GM12878 (cell line): ENCODE measurements around the gene HIVEP3. TPM values are rescaled to one million over a fixed set of nuclear protein-coding genes. Genes with fewer than 3 reads are reported as not detected.

Experiments used
- ATAC-seq: fragments of 200-7000 bp; cut with Tn5 transposase; 3 replicates; pipeline ENCODE4 v1.9.1; 2020; ENCODE audit warnings: mild to moderate bottlenecking, moderate library complexity
- BruUV-seq: library from RNA; stranded (reverse); fragments of 400-500 nt; replicated peaks from 2 replicates; lab custom pipeline; 2021; lab: Mats Ljungman, UMichigan
- CTCF ChIA-PET: fragments of 300-600 bp; sonication (Branson Sonifier 250); formaldehyde crosslinking; extraction: SDS; loops from one replicate; lab custom pipeline; 2021; ENCODE audit warnings: inconsistent platforms; lab: Yijun Ruan, JAX
- POLR2A ChIA-PET: fragments of 350-600 bp; formaldehyde crosslinking; extraction: SDS; loops from one replicate; lab custom pipeline; 2021; ENCODE audit warnings: inconsistent platforms; lab: Charles Lee
- RAD21 ChIA-PET: fragments of 300-600 bp; sonication (Branson Sonifier 250); formaldehyde crosslinking; loops from one replicate; lab custom pipeline; 2023; ENCODE audit warnings: antibody characterized with exemption; ENCODE audit not compliant: unreplicated experiment; lab: Charles Lee
- SMC1A ChIA-PET: fragments of 300-600 bp; sonication (Branson Sonifier 250); formaldehyde crosslinking; loops from one replicate; lab custom pipeline; 2023; ENCODE audit not compliant: unreplicated experiment, uncharacterized antibody; lab: Charles Lee
- DNase-seq: peaks from one replicate; pipeline ENCODE4 v3.0.0-alpha.2; 2011; ENCODE audit warnings: low read depth, low spot score
- FAIRE-seq: peaks from 3 replicates; lab custom pipeline; 2011; peaks lifted over from hg19 to GRCh38; lab: Jason Lieb, UNC
- H2AFZ ChIP-seq: 2 replicates; pipeline ENCODE4 v1.6.0; 2011; ENCODE audit warnings: low read depth, low read length, control low read depth; ENCODE audit not compliant: control insufficient read depth
- H3K27ac ChIP-seq: 2 replicates; pipeline ENCODE4 v1.5.1; 2011; ENCODE audit warnings: control low read depth; ENCODE audit not compliant: control insufficient read depth, insufficient read depth
- H3K27me3 ChIP-seq, 2 experiments: replicated peaks in 1 of 2; 2 replicates each; pipeline versions ENCODE4 v1.6.0 to v1.6.1; 2011; ENCODE audit warnings: low read length in 1 of 2; ENCODE audit not compliant: control insufficient read depth in 2 of 2, insufficient read depth in 2 of 2
- H3K36me3 ChIP-seq, 2 experiments: 2 replicates each; pipeline ENCODE4 v1.5.1; 2011; ENCODE audit warnings: low read length in 1 of 2; ENCODE audit not compliant: control insufficient read depth in 2 of 2, insufficient read depth in 2 of 2
- H3K4me1 ChIP-seq: 2 replicates; pipeline ENCODE4 v1.6.1; 2011; ENCODE audit warnings: mild to moderate bottlenecking, low read length, moderate library complexity, mixed read lengths; ENCODE audit not compliant: control insufficient read depth, insufficient read depth
- H3K4me2 ChIP-seq: 2 replicates; pipeline ENCODE4 v1.6.0; 2011; ENCODE audit warnings: control low read depth; ENCODE audit not compliant: control insufficient read depth, insufficient read depth
- H3K4me3 ChIP-seq: fragments of 200-600 bp; sonication (generic); 2 replicates; pipeline ENCODE4 v1.5.1; 2016
- H3K79me2 ChIP-seq: 2 replicates; pipeline ENCODE4 v1.6.0; 2011; ENCODE audit warnings: low read length; ENCODE audit not compliant: control insufficient read depth, insufficient read depth
- H3K9ac ChIP-seq: 2 replicates; pipeline ENCODE4 v1.8.0; 2011; ENCODE audit warnings: low read length, control low read depth, mixed read lengths; ENCODE audit not compliant: control insufficient read depth, insufficient read depth
- H3K9me3 ChIP-seq: replicated peaks from 3 replicates; pipeline ENCODE4 v1.5.1; 2011; ENCODE audit warnings: mild to moderate bottlenecking, low read length; ENCODE audit not compliant: control insufficient read depth, insufficient read depth
- H4K20me1 ChIP-seq: 2 replicates; pipeline ENCODE4 v1.6.0; 2011; ENCODE audit not compliant: control insufficient read depth, insufficient read depth
- CBFB ChIP-seq: IDR thresholded peaks from 2 replicates; pipeline ENCODE4 v1.6.1; 2016; ENCODE audit warnings: antibody characterized with exemption, low read depth
- ETV6 ChIP-seq, 2 experiments: fragments of 450-650 bp in 1 of 2; IDR thresholded peaks in 1 of 2; conservative IDR thresholded peaks in 1 of 2; 2 replicates each; pipeline ENCODE4 v1.6.1; 2014; ENCODE audit warnings: antibody characterized with exemption in 1 of 2, borderline replicate concordance in 1 of 2, low read depth in 1 of 2, mild to moderate bottlenecking in 1 of 2, moderate library complexity in 1 of 2
- FOS ChIP-seq: IDR thresholded peaks from 3 replicates; pipeline ENCODE4 v1.6.1; 2011; ENCODE audit warnings: borderline replicate concordance; ENCODE audit not compliant: insufficient read length; ENCODE audit errors: extremely low read depth
- IKZF2 ChIP-seq, 2 experiments: fragments of 450-650 bp; IDR thresholded peaks; 2 replicates each; pipeline ENCODE4 v1.6.1; 2017; ENCODE audit warnings: mild to moderate bottlenecking in 2 of 2, moderate library complexity in 2 of 2
- JUNB ChIP-seq: IDR thresholded peaks from 2 replicates; pipeline ENCODE4 v1.6.1; 2016; ENCODE audit warnings: antibody characterized with exemption, mild to moderate bottlenecking
- KAT2A ChIP-seq: conservative IDR thresholded peaks from 2 replicates; pipeline ENCODE4 v1.6.1; 2011; ENCODE audit warnings: low read depth, low read length; ENCODE audit not compliant: control insufficient read depth
- MTA3 ChIP-seq: IDR thresholded peaks from 2 replicates; pipeline ENCODE4 v1.6.1; 2012; ENCODE audit warnings: low read length, inconsistent platforms, borderline replicate concordance
- MXI1 ChIP-seq: fragments of 150-350 bp; IDR thresholded peaks from 2 replicates; pipeline ENCODE4 v1.6.1; 2011; ENCODE audit warnings: low read depth, mild to moderate bottlenecking, inconsistent platforms, low read length, improper control_type of control experiment
- NBN ChIP-seq: fragments of 450-650 bp; IDR thresholded peaks from 2 replicates; pipeline ENCODE4 v1.6.1; 2016
- RELA ChIP-seq: fragments of 450-650 bp; IDR thresholded peaks from 2 replicates; pipeline ENCODE4 v1.8.0; 2014; ENCODE audit warnings: borderline replicate concordance; ENCODE audit not compliant: partially characterized antibody
- ZBED1 ChIP-seq: IDR thresholded peaks from 2 replicates; pipeline ENCODE4 v1.6.1; 2016; ENCODE audit warnings: borderline replicate concordance
- ZNF207 ChIP-seq: fragments of 450-650 bp; IDR thresholded peaks from 2 replicates; pipeline ENCODE4 v1.6.1; 2014; ENCODE audit warnings: antibody characterized with exemption, mild to moderate bottlenecking, borderline replicate concordance
- WGBS: methylation state at CpG from one replicate; pipeline ENCODE4 v1.1.6; 2016; ENCODE audit warnings: low lambda C conversion rate; ENCODE audit not compliant: insufficient replicate concordance, insufficient coverage; ENCODE audit errors: missing lambda C conversion rate; 5-methylcytosine and 5-hydroxymethylcytosine counted together
- in situ Hi-C: fragments of 300-500 bp; cut with MboI; formaldehyde crosslinking; loops from 9 replicates; pipeline ENCODE4 v1.14.3; 2018; ENCODE audit warnings: mixed read lengths
- intact Hi-C: fragments of 100-400 bp; cut with micrococcal nuclease; formaldehyde crosslinking; loops from one replicate; pipeline ENCODE4 v1.14.2; 2022; ENCODE audit not compliant: unreplicated experiment
- polyA plus RNA-seq, 11 experiments: library from polyadenylated mRNA; depleted of rRNA in 4 of 11; unstranded in 6 of 11; stranded (reverse) in 5 of 11; fragments of >200 nt; fragmentation: Nextera tagmentation in 4 of 11; fragmentation: Illumina TruSeq in 1 of 11; extraction: Ambion mirVana in 4 of 11; extraction: Trizol in 1 of 11; gene quantifications; 1 replicate in 1 of 11; 2 replicates in 10 of 11; pipeline versions ENCODE4 v1.2.1 to v1.2.3, GENCODE V29; 2011 to 2016; ENCODE audit warnings: inconsistent platforms in 2 of 11, missing spikeins in 2 of 11, low read depth in 1 of 11
- total RNA-seq, 4 experiments: library from RNA; depleted of rRNA in 3 of 4; stranded (reverse); fragments of >200 nt in 3 of 4; fragmentation: Illumina TruSeq in 1 of 4; extraction: Trizol in 1 of 4; gene quantifications; 2 replicates each; pipeline versions ENCODE4 v1.2.1 to v1.2.3, GENCODE V29; 2013 to 2021
- TF ChIP-seq, protein P1 (sequence below): fragments of 450-650 bp; IDR thresholded peaks from 2 replicates; pipeline ENCODE4 v1.6.1; 2016; ENCODE audit warnings: mild to moderate bottlenecking
- TF ChIP-seq, protein P2 (sequence below): fragments of 450-650 bp; IDR thresholded peaks from 2 replicates; pipeline ENCODE4 v1.6.1; 2017; ENCODE audit warnings: mild to moderate bottlenecking, moderate library complexity
- TF ChIP-seq, protein P3 (sequence below): fragments of 450-650 bp; IDR thresholded peaks from 2 replicates; pipeline ENCODE4 v1.6.1; 2016; ENCODE audit warnings: mild to moderate bottlenecking

The HIVEP3 gene
- total and polyA plus RNA-seq, 10 of the 15 experiments (the other 5 are each of a cell fraction or from before 2014, with no cell fraction given), result 1.8 to 13.6 (median 3.8) TPM

DNA sequence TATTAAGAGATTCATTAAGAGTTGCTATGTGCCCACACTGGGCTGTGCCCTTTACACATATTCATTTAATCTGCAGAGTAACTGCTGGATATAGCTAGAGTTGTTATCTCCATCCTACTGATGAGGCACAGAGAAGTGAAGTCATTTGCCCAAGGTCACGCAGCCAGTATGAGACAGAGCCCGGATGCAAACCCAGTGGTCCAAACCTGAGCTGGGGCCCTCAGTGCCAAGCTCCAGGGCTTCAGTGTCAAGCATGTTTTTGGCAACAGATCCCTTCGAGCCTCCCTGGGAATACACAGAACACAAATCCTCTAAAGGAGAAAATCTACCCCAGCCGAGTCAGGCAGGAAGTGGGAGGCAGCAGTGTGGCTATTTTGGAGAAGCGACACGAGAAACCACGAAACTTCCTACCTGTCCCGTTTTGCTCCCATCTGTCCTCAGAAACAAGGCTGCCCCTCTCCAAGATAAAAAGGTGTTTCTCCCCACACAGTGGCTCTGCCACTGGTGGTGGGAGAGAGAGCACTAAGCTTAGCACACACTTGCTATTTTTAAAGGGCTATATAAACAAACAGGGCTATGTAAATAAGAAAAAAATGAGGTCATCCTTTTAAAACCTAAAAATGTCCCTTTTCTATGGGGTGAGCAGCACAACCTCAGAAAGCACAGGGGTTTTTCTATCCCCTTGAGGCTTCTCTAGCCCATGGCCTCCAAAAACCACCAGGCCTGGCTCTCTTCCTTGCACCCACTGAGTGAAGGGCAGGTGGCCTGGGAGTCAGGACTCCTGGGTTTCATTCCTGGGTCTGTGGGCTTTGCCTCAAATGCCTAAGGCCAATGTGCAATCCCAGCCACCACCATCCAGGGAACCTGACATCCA lies 295.6 kb downstream of the HIVEP3 start:
- CTCF ChIA-PET, result interaction anchor here (0.6 to 8.9 kb wide), 8 partner anchors 11 to 188 kb away, joined by 3 to 63 read pairs (median 4); no protein-coding TSS in a partner anchor
- FAIRE-seq (no peak), ATAC-seq (peak; percentile 88), DNase-seq (peak; percentile 70)
- Histone ChIP-seq H4K20me1 (no peaks in the 10 kb centered on the region), H3K27me3 (no peaks in the 10 kb centered on the region), H3K9ac (peak overlapping the region; percentile 45), H3K27ac (peak overlapping the region; percentile 74), H3K4me2 (peak overlapping the region; percentile 92), H3K4me3 (peak overlapping the region; percentile 48), H3K36me3 (peaks cover 0 to 3% of the 10 kb centered on the region in 2 experiments; a peak in 2 of 4 replicates), H3K4me1 (peaks cover 29% of the 10 kb centered on the region), H3K79me2 (no peaks in the 10 kb centered on the region; the same call in 1 of the 2 replicates), H2AFZ (peak overlapping the region; percentile 75), H3K9me3 (no peaks in the 10 kb centered on the region)
- in situ Hi-C loops (no loop called here), intact Hi-C loops (no loop called here)
- BruUV-seq, result no TSS peak
- SMC1A ChIA-PET, result interaction anchor here (1.2 to 8.7 kb wide), 9 partner anchors 16 to 179 kb away, joined by 3 to 95 read pairs (median 5); no protein-coding TSS in a partner anchor
- WGBS, result under 1% methylated on average over 8 of the region's 8 CpGs
- RAD21 ChIA-PET, result interaction anchor here (0.9 to 3.9 kb wide), 14 partner anchors 9 to 127 kb away, joined by 3 to 29 read pairs (median 4); no protein-coding TSS in a partner anchor
- POLR2A ChIA-PET, result interaction anchor here (0.7 to 3.1 kb wide), 6 partner anchors 17 to 107 kb away, joined by 3 to 15 read pairs (median 4); no protein-coding TSS in a partner anchor
- TF ChIP-seq ZNF207, result no peak
- TF ChIP-seq FOS, result no peak
- TF ChIP-seq MTA3, result peak; percentile 76
- TF ChIP-seq, protein P1, sequence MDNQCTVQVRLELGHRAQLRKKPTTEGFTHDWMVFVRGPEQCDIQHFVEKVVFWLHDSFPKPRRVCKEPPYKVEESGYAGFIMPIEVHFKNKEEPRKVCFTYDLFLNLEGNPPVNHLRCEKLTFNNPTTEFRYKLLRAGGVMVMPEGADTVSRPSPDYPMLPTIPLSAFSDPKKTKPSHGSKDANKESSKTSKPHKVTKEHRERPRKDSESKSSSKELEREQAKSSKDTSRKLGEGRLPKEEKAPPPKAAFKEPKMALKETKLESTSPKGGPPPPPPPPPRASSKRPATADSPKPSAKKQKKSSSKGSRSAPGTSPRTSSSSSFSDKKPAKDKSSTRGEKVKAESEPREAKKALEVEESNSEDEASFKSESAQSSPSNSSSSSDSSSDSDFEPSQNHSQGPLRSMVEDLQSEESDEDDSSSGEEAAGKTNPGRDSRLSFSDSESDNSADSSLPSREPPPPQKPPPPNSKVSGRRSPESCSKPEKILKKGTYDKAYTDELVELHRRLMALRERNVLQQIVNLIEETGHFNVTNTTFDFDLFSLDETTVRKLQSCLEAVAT, result peak; percentile 10; the same call in 1 of the 2 replicates
- TF ChIP-seq, protein P2, sequence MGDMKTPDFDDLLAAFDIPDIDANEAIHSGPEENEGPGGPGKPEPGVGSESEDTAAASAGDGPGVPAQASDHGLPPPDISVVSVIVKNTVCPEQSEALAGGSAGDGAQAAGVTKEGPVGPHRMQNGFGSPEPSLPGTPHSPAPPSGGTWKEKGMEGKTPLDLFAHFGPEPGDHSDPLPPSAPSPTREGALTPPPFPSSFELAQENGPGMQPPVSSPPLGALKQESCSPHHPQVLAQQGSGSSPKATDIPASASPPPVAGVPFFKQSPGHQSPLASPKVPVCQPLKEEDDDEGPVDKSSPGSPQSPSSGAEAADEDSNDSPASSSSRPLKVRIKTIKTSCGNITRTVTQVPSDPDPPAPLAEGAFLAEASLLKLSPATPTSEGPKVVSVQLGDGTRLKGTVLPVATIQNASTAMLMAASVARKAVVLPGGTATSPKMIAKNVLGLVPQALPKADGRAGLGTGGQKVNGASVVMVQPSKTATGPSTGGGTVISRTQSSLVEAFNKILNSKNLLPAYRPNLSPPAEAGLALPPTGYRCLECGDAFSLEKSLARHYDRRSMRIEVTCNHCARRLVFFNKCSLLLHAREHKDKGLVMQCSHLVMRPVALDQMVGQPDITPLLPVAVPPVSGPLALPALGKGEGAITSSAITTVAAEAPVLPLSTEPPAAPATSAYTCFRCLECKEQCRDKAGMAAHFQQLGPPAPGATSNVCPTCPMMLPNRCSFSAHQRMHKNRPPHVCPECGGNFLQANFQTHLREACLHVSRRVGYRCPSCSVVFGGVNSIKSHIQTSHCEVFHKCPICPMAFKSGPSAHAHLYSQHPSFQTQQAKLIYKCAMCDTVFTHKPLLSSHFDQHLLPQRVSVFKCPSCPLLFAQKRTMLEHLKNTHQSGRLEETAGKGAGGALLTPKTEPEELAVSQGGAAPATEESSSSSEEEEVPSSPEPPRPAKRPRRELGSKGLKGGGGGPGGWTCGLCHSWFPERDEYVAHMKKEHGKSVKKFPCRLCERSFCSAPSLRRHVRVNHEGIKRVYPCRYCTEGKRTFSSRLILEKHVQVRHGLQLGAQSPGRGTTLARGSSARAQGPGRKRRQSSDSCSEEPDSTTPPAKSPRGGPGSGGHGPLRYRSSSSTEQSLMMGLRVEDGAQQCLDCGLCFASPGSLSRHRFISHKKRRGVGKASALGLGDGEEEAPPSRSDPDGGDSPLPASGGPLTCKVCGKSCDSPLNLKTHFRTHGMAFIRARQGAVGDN, result peak; percentile 80
- peak; percentile 46; the same call in 1 of the 2 replicates for TF ChIP-seq MXI1
- TF ChIP-seq RELA, result no peak
- TF ChIP-seq JUNB, result peak; percentile 68
- peak; percentile 90 to 92 for TF ChIP-seq IKZF2 (IDR thresholded peaks at IDR 0.05)
- peak; percentile 32; the same call in 1 of the 2 replicates for TF ChIP-seq NBN
- TF ChIP-seq ETV6 (conservative IDR thresholded peaks at IDR 0.05 in 1 of 2, IDR thresholded peaks at IDR 0.05 in 1 of 2; ENCODE audit: borderline replicate concordance in 1 of 2, low read depth in 1 of 2), result 0 out of 4 replicates have a peak, but pooled peaks of 1 of the 2 experiments have one; percentile 25
- TF ChIP-seq, protein P3, sequence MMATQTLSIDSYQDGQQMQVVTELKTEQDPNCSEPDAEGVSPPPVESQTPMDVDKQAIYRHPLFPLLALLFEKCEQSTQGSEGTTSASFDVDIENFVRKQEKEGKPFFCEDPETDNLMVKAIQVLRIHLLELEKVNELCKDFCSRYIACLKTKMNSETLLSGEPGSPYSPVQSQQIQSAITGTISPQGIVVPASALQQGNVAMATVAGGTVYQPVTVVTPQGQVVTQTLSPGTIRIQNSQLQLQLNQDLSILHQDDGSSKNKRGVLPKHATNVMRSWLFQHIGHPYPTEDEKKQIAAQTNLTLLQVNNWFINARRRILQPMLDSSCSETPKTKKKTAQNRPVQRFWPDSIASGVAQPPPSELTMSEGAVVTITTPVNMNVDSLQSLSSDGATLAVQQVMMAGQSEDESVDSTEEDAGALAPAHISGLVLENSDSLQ, result no peak
- peak; percentile 69; the same call in 1 of the 2 replicates for TF ChIP-seq ZBED1
- TF ChIP-seq CBFB, result peak; percentile 66; the same call in 1 of the 2 replicates
- TF ChIP-seq KAT2A, result no peak
